IPS-NIHi11 (cell line): ENCODE measurements around the gene CHST11.

Experiments used
- DNase-seq: peaks from one replicate; pipeline ENCODE4 v3.0.0; 2012; ENCODE audit warnings: mixed read lengths, low spot score

Gene CHST11

DNA sequence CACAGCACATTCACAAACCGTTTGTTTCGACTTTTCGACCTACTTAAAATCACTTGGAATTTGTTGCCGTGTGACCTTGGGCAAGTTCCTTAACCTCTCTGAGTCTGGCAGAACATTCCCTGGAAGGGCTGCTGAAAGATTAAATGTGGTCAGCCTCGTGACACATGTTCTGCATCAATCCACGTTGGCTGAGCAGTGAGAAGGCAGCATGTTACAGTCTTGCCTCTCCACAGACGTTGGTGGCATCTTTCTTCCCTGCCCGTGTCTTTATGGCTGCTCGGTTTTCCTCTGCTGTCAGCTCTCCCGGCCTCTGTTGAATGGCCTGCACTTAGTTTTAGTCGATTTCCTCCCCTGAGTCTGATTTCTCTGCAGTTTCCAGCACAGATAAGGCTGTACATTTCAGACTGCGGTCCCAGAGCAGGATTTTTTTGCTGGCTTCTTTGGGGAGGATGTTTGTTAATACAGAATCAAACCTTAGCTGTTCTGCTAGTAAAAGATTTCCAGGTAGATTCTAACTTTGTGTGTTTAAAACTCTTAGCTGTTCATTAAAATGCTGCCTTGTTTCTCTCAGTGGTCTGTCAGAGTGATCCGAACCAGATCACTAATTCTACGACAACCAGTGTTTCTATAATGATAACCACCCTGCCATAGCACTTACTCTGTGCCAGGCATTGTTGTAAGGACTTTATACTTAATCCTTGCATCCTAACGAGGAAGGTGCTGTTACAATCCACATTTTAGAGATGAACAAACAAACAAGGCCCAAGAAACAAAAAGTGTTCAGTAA is 217.1 kb downstream of the CHST11 start:
- DNase-seq: no peak

DNA sequence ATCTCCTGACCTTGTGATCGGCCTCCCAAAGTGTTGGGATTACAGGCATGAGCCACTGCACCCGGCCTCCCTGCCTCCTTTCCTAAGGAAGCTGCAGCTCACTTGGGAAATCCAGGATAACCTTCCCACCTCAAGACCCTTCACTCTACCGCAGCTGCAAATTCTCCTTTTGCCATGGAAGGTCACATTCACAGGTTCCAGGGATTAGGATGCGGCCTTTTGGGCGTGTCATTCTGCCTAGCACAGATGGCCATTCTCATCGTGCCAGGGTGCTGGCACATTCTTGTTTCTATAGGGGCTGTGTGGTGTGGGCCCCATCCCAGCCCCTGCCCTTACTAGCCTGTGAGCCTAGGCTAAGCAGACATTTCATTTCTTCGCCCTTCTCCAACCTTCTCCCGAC is 219.9 kb downstream of the CHST11 start:
- DNase-seq: no peak

DNA sequence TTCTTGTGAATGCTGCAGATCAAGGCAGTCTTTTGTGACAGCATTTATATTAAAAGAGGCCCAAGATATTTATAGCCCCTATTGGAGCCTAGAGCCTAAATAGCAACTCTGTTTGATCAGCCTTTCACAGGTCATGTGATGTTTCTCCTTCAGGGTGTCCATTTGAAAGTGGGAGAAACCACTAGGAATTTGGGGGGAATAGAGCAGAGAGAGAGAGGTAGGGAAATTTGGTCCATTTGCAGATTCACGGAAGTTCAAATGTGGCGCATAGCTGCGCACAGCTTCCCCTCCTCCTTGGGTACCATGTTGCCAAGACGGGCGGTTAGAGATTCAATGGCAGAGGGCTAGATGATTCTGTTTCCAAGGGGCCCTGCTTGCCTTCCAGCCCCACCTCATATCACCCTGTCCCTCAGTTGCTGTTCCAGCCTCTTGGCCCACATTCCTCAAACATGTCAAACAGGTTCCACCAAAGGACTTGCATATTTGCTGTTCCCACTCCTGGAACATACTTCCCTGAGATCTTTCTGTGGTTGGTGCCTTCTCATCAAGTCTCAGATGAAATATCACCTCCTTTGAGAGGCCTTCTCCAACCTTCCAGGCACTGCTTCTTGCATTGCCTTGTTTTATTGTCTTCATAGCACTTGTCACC is 220.8 kb downstream of the CHST11 start:
- DNase-seq: no peak

DNA sequence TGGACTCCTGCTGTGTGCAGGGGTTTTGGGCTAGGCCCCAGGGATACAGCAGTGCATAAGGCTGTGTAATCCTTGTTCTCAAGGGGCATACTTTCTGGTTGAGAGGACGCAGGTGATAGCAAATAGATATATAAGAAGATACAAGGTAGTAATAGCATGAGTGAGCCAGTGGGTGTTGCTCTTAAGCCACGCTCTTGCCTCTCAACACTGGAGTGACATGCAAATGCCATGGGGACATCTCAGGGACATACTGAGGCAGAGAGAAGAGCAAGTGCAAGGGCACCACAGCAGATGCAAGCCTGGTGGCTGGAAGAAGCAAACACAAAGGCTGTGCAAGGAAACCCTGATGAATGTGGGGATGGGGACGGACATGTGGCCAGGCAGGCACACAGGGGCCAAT is 223.3 kb downstream of the CHST11 start:
- DNase-seq: peak; percentile 33

DNA sequence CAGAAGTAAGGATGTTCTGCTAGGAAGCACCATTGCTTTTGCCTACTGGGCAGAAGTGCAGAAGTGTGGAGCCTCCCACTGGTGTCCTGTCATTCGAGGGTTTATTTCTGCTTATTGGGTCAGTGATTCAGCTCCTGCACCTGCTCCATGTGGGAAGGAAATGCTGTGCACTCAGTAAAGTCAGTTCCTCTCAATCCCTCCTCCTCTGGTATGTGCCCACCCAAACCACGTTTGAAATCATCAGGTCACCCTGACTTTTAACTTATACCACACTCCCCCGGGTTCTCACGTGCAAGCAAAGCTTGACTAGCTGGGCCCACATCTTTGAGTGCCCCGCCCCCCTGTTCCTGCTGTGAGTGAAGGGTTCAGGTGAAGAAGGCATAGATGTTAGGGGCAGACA is 223.7 kb downstream of the CHST11 start:
- no peak for DNase-seq

DNA sequence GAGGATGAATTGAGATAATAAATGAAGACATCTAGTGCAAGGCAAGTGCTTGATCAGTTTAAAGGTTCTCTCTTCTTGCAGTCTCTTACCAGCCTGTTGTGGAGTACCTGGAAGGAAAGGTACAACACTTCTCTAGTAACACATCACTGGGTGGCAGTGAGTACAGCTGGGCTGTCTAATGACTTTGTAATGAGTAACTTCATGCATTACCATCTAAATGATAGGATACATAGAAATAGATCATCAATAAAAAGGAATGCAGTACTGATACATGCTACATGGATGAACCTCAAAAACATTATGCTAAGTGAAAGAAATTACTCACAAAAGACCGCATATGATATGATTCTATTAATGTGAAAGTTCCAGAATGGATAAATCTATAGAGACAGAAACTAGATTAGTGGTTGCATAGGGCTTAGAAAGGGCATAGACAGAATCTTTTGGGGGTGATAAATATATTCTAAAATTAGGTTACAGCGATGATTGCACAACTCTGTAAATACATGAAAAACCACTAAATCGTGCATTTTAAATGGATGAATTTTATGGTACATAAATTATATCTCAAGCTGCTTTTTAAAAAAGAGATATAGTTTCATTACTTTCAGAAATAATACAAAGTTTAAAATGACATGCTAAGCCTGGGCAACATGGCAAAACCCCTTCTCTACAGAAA is 224.4 kb downstream of the CHST11 start:
- DNase-seq: no peak

DNA sequence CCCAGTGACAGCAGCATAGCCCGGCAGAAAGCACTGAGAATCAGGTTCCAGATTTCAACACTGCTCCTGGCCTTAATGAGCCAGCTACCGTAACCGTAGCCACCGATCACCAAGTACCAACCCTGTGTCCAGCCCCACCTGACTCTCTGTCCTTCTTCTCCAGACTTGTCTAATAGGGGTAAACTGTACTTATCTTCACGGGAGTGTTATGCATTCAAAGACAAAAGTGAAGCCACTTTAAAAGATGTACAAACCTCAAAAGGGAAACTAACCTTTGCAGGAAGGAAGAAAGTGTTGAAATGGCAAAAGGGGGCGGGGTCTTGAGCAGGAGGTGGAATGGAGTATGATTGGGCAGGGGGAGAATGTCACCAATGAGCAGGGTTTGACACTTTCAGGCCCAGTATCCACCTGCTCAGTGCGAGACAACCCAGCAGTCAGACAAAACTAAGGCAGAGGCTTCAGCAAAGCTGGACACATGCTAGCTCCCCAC is 226.1 kb downstream of the CHST11 start:
- DNase-seq: no peak

DNA sequence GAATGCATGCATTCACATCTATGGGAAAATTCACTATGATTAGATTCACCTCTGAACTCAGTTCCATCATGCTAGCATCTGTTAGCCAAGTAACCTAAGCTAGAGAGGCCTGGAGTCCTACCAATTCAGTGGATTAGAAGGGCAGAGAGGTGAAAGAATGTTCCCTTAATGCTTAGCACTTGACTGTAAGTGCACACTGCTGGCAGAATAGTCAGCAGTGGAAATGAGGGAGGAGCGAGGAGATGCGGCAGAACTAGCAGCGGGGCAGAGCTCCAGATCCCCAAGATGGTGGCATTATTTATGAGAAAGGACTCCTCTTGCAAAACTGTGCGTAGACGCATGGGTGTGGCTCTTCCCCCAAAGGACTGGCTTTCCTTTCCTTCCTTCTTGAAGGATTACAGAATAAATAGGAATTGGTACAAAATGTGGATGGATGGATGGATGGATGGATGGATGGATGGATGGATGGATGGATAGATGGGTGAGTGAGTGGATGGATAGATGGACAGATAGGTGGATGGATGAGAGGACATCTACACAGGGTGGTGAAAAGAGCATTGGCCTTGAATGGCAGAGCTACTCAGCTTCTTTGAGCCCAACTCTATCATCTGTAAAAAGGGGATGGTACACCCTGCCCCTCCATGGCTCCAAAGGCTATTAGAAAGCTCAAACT is 227.2 kb downstream of the CHST11 start:
- DNase-seq: no peak

DNA sequence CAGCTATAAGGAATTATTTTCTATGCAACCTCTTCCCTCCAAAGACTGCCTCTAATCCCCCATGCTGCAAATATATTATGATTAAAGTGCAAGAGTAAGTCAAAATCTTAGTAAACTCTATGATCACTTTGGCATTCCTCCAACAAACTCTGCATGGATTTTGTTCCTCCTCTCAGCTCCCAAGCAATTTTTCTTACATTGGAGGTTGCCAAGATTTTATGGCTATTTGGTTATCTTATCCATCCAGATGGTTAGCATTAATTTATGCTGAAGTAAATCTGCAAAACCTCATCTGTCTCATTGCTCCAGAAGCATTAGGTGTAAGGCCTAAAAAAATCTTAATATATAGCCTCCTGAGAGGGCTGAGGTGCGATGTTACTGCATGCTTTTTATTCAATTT is 228.1 kb downstream of the CHST11 start:
- DNase-seq: no peak

DNA sequence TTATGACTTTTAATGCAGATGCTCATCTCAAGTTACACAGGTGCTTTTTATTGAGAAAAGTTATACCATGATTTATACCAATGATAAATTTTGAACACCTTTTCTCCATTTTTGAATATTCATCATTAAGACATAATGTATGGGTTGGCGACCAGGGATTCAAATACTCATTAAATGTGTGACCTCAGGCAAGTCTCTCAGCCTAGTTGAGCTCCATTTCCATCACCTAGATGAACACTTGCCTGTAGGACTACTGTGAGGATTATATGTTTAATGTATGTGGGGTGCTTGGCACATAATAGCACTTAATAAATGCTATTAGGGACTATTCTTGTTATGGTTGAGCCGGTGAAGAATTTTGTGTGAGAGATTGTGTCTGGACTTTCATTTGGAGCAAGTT is 228.6 kb downstream of the CHST11 start:
- DNase-seq: no peak

DNA sequence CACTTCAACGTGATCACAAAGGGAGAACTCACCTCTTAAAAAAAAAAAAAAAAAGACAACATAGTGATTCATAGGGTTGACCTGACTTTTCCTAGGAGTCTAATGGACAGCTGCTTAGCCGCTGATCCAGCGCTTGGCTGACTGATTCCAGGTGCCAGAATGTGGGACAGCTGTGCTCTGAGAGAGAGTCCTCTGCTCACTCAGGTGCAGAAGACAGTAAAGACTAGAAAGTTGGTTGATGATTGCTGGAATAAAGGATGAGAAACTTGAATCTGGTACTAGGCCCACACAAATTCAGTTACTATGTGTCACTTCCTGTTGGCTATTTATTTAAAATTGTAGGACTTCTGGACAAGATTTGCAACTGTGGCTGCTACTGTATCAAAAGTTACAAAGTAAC is 229.4 kb downstream of the CHST11 start:
- no peak for DNase-seq

DNA sequence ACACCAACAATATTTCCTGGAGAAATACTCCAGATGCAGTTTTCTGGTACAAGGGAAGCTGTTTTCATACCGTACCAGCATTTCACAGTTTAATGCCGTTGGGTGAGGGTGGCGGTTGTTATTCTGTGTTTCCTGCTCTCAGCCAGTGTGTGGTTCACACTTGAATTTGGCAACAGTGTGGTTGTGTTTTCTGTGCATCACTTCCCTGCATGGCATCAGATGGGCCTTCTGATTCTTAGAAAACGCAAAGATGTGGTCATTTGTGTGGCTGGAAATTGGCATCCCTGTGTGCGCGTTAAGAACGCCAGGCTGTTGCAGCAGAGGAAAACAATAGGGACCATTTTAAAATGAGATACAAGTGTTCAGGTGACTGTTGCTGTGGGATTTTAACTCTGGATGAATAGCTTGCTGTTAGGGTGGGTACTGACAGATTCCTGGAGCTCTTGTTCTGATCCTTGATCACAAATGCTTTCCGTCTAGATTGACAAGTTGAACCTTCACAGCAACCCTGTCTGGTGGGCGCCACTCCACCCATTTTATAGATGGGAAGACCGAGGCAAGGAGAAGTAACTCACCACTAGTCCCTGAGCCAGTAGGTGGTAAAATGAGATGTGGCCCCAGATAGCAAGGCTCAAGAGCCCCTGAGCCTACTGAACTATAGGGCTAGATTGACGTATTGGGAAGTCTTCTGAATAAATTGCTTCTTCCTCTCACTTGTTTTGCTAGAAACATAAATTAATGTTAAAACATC is 231.2 kb downstream of the CHST11 start:
- no peak for DNase-seq

DNA sequence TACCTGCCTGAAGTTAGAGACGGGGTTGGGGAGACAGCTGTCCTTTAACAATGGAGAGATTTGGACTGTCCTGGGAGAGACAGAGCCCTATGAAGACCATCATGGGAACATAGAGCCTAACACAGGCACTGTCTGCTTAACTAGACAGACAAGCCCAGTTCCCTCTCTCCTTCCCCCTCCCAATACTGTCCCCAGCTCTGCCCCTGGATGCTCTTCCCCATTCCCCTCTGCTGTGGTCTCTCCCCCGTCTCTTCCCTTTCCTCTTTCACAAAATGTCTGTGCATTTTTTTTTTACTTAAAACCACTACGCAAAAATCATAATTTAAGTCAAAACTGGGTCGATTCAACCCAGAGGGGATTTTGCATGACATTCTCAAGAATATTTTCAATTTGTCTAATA is 232.9 kb downstream of the CHST11 start:
- DNase-seq: no peak

DNA sequence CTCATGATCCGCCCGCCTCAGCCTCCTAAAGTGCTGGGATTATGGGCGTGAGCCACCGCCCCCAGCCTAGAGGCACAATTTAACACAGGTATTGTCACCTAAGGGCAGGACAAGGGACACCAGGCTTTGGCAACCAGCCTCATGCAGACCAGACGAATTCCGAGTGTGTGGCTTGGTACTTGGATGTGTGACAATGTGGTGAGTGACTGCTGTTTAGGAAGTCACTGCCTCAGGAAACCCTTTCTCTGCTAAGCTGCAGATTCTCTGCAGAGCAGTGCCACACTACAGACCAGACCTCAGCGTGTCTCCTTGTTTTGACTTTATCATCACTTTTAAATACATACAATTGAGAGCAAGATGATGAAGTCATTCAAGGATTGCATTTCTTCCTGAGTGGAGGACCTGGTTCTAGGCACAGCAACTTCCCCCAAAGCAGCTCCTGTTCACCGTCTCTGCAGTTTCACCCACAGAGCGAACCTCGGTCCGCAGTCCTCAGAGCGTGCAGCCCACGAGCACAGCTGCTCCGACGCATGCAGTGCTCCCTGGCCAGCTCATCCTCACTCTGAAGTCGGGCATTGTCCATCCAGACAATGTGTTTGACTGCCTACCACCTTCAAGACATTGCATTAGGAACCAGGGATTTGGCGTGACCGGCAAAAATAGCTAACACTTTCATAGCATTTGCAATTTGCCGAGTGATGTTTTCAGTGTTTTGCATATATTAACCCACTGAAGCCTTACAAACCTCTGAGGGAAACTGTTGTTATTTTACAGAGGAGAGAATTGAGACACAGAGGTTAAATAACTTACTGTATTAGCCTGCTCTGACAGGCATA is 235.2 kb downstream of the CHST11 start:
- DNase-seq: no peak

DNA sequence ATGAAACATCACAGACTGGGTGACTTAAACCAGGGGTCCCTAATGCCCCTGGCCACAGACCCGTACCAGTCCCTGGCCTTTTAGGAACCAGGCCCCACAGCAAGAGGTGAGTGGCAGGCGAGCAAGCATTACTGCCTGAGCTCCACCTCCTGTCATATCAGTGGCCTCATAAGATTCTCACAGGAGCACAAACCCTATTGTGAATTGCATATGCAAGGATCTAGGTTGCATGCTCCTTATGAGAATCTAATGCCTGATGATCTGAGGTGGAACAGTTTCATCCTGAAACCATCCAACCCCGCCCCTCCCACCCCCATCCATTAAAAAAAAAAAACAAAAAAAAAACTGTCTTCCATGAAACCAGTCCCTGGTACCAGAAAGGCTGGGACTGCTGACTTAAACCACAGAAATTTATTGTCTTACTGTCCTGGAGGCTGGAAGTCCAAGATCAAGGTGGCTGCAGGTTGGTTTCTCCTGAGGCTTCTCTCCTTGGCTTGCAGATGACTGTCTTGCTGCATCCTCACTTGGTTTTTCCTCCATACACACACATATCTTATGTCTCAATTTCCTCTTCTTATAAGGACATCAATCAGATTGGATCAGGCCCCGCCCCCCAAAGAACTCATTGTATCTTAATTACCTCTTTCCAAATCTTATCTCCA is 235.9 kb downstream of the CHST11 start:
- DNase-seq: no peak

DNA sequence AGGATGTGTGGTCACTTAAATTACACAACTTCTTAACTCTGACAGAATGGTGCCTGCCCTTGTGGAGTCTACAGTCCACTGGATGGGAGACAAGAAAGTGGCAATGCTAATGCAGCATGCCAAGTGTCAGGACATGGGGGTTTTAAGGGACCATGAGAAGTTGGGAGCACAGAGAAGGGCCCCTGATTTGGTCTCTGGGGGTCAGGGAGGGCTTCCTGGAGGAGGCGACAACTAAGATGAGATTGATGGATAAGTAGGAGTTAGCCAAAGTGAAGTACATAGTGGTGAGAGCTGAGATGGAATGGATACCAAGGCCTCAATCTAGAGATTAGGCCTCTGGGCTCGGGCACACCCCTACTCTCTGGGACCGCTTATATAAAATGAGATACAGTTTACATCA is 236.7 kb downstream of the CHST11 start:
- DNase-seq: no peak

DNA sequence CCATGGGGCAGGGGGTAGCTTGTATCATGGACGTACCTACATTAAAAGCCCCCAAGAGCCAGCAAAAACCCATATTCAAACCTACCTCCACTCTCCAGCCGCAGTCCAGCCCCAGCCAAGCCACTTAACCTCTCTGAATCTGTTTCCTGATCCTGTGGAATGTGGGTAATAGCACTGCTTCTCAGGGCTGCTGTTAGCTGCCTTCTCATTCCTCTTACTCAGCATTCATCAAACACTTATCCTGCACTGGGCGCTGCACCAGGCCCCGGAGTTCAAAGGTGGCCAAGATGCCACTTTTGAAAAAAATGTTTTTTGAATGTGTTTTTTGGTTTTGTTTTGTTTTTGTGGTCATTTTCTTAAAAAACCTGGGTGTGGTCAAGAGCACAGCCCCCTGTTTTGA is 237.4 kb downstream of the CHST11 start:
- no peak for DNase-seq

DNA sequence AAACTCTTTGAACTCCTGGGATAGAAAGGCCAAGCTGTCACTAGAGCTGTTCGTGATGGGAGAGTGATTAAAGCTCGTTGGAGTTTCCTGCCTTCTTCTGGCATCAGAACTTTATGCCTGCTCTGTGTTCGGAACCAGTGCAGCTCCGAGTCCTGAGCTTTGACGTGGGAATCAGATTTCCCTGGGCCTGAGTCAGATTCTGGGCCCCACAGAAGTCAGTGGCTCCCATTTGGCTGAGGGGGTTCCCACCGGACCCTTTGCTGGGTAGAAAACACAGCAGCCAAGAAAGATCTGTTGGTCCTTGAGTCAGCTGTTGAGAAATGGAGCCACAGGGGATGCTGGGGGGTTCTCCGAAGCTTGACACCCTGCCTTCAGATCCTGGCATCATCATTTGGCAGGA is 238.0 kb downstream of the CHST11 start:
- DNase-seq: no peak

DNA sequence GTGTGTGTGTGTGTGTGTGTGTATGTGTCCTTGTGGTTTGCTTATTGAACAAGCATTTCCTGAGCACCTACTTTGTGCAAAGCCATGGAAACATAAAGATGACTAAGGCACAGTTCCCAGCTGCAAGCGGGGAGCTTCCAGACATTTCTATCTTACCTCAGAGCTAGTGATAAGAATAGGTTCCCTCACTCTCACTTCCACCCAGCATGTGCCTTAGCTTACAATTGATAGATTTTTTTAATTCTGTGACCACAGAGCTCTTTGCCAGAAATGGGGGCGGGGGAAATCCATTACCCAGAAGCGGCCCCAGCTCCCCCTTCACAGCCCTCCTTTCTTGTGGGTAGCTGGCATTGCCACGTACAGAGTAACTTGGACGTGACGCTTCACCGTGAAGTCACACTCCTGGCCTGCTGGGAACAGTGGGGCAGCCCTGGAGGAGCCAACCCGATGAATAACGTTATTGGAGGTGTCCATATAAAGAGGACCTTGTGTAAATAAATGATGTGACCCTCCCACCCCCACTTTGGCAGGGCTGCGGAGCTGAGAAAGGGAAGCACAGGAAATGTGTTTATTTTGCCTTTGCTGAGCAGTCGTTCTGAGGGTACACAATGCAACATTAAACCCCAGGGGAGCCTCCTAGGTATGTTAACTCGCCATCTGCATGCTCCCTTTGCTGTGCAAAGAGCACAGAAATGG is 238.9 kb downstream of the CHST11 start:
- DNase-seq: no peak

DNA sequence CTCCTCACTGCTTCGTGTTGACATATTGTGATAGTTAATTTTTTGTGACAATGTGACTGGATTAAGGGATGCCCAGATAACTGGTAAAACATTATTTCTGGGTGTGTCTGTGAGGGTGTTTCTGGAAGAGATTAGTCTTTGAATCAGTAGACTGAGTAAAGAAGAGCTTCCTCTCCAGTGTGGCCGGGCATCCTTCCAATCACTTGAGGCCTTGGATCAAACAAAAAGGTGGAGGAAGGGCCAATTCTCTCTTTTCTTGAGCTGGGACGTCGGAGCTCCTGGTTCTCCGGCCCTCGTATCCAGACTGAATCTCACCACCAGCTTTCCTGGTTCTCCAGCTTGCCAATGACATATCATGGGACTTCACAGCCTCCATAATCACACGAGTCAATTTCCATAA is 240.4 kb downstream of the CHST11 start:
- DNase-seq: no peak
